IPS DF 19.7 (cell line): ENCODE data around the gene EVPLL.
"Not testable (repeated sequence)": the region's sequence is repeated elsewhere in the genome, so short reads cannot be mapped to it uniquely, and the experiment has no call there.

Experiments used
- DNase-seq: peaks from one replicate; pipeline ENCODE4 v3.0.0-alpha.2; 2013; ENCODE audit warnings: low read depth, low spot score

EVPLL gene

GRCh38 chr17:18377437-18378204, at the start of gene EVPLL:
TSS of gene EVPLL (plus strand) at chr17:18377778. CDS start at chr17:18380938, 3,160 bp downstream.
- DNase-seq = no peak

GRCh38 chr17:18328643-18329204, 48.9 kb upstream of the EVPLL start:
- DNase-seq = no peak

GRCh38 chr17:18331879-18332278, 45.7 kb upstream of the EVPLL start:
- no peak for DNase-seq

- DNase-seq = no peak
Measured at GRCh38 chr17:18332909-18333489, 44.6 kb upstream of the EVPLL start.

- not testable (repeated sequence) for DNase-seq
Measured at GRCh38 chr17:18338158-18338557, 39.4 kb upstream of the EVPLL start.

GRCh38 chr17:18339933-18340332, 37.6 kb upstream of the EVPLL start:
- DNase-seq = no peak

- DNase-seq = no peak
Measured at GRCh38 chr17:18344021-18344420, 33.6 kb upstream of the EVPLL start.

GRCh38 chr17:18353541-18353940, 24.0 kb upstream of the EVPLL start:
- no peak for DNase-seq

- no peak for DNase-seq
Measured at GRCh38 chr17:18356624-18357023, 21.0 kb upstream of the EVPLL start.

GRCh38 chr17:18360518-18360917, 17.1 kb upstream of the EVPLL start:
- no peak for DNase-seq

- no peak for DNase-seq
Measured at GRCh38 chr17:18361837-18362697, 15.5 kb upstream of the EVPLL start.

GRCh38 chr17:18362698-18363100, 14.9 kb upstream of the EVPLL start:
- DNase-seq = no peak

- peak; percentile 89 for DNase-seq
Measured at GRCh38 chr17:18363101-18364049, 14.2 kb upstream of the EVPLL start, which contains the start of gene SHMT1. TSS of gene SHMT1 (minus strand) at chr17:18363550. CDS start at chr17:18355981, 7,569 bp downstream.

GRCh38 chr17:18364166-18364565, 13.4 kb upstream of the EVPLL start:
- no peak for DNase-seq

GRCh38 chr17:18368946-18369345, 8.6 kb upstream of the EVPLL start:
- no peak for DNase-seq

GRCh38 chr17:18370761-18371160, 6.8 kb upstream of the EVPLL start:
- DNase-seq = no peak

GRCh38 chr17:18371455-18371854, 6.1 kb upstream of the EVPLL start:
- DNase-seq = no peak

GRCh38 chr17:18373181-18373580, 4.4 kb upstream of the EVPLL start:
- not testable (repeated sequence) for DNase-seq

- no peak for DNase-seq
Measured at GRCh38 chr17:18374216-18374615, 3.4 kb upstream of the EVPLL start.

GRCh38 chr17:18378205-18378505, 577 bp downstream of the EVPLL start:
- DNase-seq = no peak

GRCh38 chr17:18378614-18379013, 1.0 kb downstream of the EVPLL start:
- not testable (repeated sequence) for DNase-seq
